HepG2 (cell line): ENCODE results near the gene SEBOX. TPM values are rescaled to one million over a fixed set of nuclear protein-coding genes. Genes with fewer than 3 reads are reported as not detected.

Experiments
- ADNP ChIP-seq: sonication (generic); formaldehyde crosslinking; IDR thresholded peaks from 2 replicates; pipeline ENCODE4 v1.4.0; 2020; ENCODE audit warnings: missing genetic modification reagents
- ARID2 ChIP-seq: sonication (generic); formaldehyde crosslinking; IDR thresholded peaks from 2 replicates; pipeline ENCODE4 v1.8.1; 2022; ENCODE audit warnings: mild to moderate bottlenecking, missing genetic modification reagents, borderline replicate concordance
- CHD4 ChIP-seq: fragments of 200-600 bp; sonication (generic); IDR thresholded peaks from 2 replicates; pipeline ENCODE4 v1.7.0; 2017; ENCODE audit warnings: mild to moderate bottlenecking, low read length, borderline replicate concordance
- ETV5 ChIP-seq: IDR thresholded peaks from 2 replicates; pipeline ENCODE4 v1.6.1; 2018; ENCODE audit warnings: missing biosample characterization, missing genetic modification reagents, inconsistent platforms, borderline replicate concordance
- HMGXB3 ChIP-seq: sonication (generic); formaldehyde crosslinking; IDR thresholded peaks from 2 replicates; pipeline ENCODE4 v1.4.0; 2020; ENCODE audit warnings: missing genetic modification reagents, borderline replicate concordance
- IKZF1 ChIP-seq: fragments of 450-650 bp; IDR thresholded peaks from 2 replicates; pipeline ENCODE4 v1.7.1; 2016
- NR1H2 ChIP-seq: sonication (generic); formaldehyde crosslinking; IDR thresholded peaks from 2 replicates; pipeline ENCODE4 v1.8.1; 2022; ENCODE audit warnings: low read depth, missing genetic modification reagents, borderline replicate concordance
- NR2F1 ChIP-seq, 2 experiments: fragments of 450-650 bp in 1 of 2; formaldehyde crosslinking in 1 of 2; IDR thresholded peaks; 2 replicates each; pipeline versions ENCODE4 v1.5.0 to v1.6.1; 2016 to 2020; ENCODE audit warnings: mild to moderate bottlenecking in 1 of 2, missing compliant biosample characterization in 1 of 2, missing genetic modification reagents in 1 of 2, moderate library complexity in 1 of 2
- RARA ChIP-seq: IDR thresholded peaks from 2 replicates; pipeline ENCODE4 v1.6.1; 2016; ENCODE audit warnings: missing genetic modification reagents, missing compliant biosample characterization
- RCOR2 ChIP-seq: IDR thresholded peaks from 2 replicates; pipeline ENCODE4 v1.6.1; 2016; ENCODE audit warnings: missing biosample characterization, missing genetic modification reagents
- RERE ChIP-seq: IDR thresholded peaks from 2 replicates; pipeline ENCODE4 v1.6.1; 2016; ENCODE audit warnings: low read depth, missing genetic modification reagents, missing compliant biosample characterization
- SMAD1 ChIP-seq: sonication (generic); formaldehyde crosslinking; IDR thresholded peaks from 2 replicates; pipeline ENCODE4 v1.4.0; 2020; ENCODE audit warnings: missing genetic modification reagents, low read depth, mild to moderate bottlenecking, borderline replicate concordance
- SNAI1 ChIP-seq: sonication (generic); formaldehyde crosslinking; IDR thresholded peaks from 2 replicates; pipeline ENCODE4 v1.5.0; 2020; ENCODE audit warnings: mild to moderate bottlenecking, missing genetic modification reagents, borderline replicate concordance
- SUZ12 ChIP-seq: fragments of 150-350 bp; IDR thresholded peaks from 2 replicates; pipeline ENCODE4 v1.6.1; 2014; ENCODE audit warnings: low read depth, low read length
- TAF1 ChIP-seq: sonication (generic); formaldehyde crosslinking; IDR thresholded peaks from 2 replicates; pipeline ENCODE4 v1.4.0; 2020; ENCODE audit warnings: missing genetic modification reagents
- TMF1 ChIP-seq: sonication (generic); formaldehyde crosslinking; IDR thresholded peaks from 2 replicates; pipeline ENCODE4 v1.8.1; 2022; ENCODE audit warnings: low read depth, missing genetic modification reagents
- TRIM24 ChIP-seq: sonication (generic); formaldehyde crosslinking; IDR thresholded peaks from 2 replicates; pipeline ENCODE4 v1.8.0; 2022; ENCODE audit warnings: mild to moderate bottlenecking, missing genetic modification reagents
- ZFP37 ChIP-seq: sonication (generic); formaldehyde crosslinking; IDR thresholded peaks from 2 replicates; pipeline ENCODE4 v1.4.0; 2020; ENCODE audit warnings: missing genetic modification reagents, borderline replicate concordance
- ZFYVE20 ChIP-seq: sonication (generic); formaldehyde crosslinking; IDR thresholded peaks from 2 replicates; pipeline ENCODE4 v1.8.0; 2023; ENCODE audit warnings: low read depth, mild to moderate bottlenecking, moderate library complexity, missing genetic modification reagents, borderline replicate concordance
- ZNF367 ChIP-seq: sonication (generic); formaldehyde crosslinking; IDR thresholded peaks from 2 replicates; pipeline ENCODE4 v1.4.0; 2020; ENCODE audit warnings: missing genetic modification reagents, borderline replicate concordance
- ZNF577 ChIP-seq: sonication (generic); formaldehyde crosslinking; IDR thresholded peaks from 2 replicates; pipeline ENCODE4 v1.4.0; 2020; ENCODE audit warnings: mild to moderate bottlenecking, low read depth, missing genetic modification reagents, borderline replicate concordance
- ZNF678 ChIP-seq: sonication (generic); formaldehyde crosslinking; IDR thresholded peaks from 2 replicates; pipeline ENCODE4 v1.4.0; 2020; ENCODE audit warnings: mild to moderate bottlenecking, missing genetic modification reagents
- polyA plus RNA-seq, 8 experiments: library from polyadenylated mRNA; depleted of rRNA in 3 of 8; stranded (reverse) in 7 of 8; unstranded in 1 of 8; fragments of >200 nt; fragmentation: Illumina TruSeq in 4 of 8; extraction: Trizol in 4 of 8; gene quantifications; 2 replicates each; pipeline versions ENCODE4 v1.2.1 to v1.2.3, GENCODE V29; 2011 to 2016; ENCODE audit warnings: low read depth in 4 of 8, missing spikeins in 1 of 8, mixed read lengths in 1 of 8; ENCODE audit not compliant: insufficient read depth in 1 of 8
- total RNA-seq, 5 experiments: library from RNA; depleted of rRNA; stranded (reverse); fragments of >200 nt; fragmentation: Illumina TruSeq; extraction: Trizol; gene quantifications; 2 replicates each; pipeline ENCODE4 v1.2.3, GENCODE V29; 2016; ENCODE audit warnings: low read depth in 1 of 5

Gene SEBOX
- total and polyA plus RNA-seq, 2 of the 13 experiments (the other 11 are each of a cell fraction or from before 2014, with no cell fraction given) = not detected

- TF ChIP-seq ZNF678 (CRISPR knock-in tag) = no peak
- TF ChIP-seq ZFP37 (CRISPR knock-in tag) = no peak
- no peak for TF ChIP-seq ZNF577 (CRISPR knock-in tag)
- no peak for TF ChIP-seq ARID2 (CRISPR knock-in tag)
- no peak for TF ChIP-seq NR1H2
- TF ChIP-seq ZFYVE20 = no peak
- TF ChIP-seq SUZ12 = no peak
- TF ChIP-seq HMGXB3 = peak; percentile 54; the same call in 1 of the 2 replicates
- no peak for TF ChIP-seq TRIM24
- TF ChIP-seq RCOR2 = no peak
- no peak for TF ChIP-seq CHD4
- no peak for TF ChIP-seq ZNF367
- no peak for TF ChIP-seq TAF1 (CRISPR knock-in tag)
- TF ChIP-seq RARA (CRISPR knock-in tag) = peak; percentile 67
- no peak for TF ChIP-seq IKZF1
- no peak for TF ChIP-seq RERE (CRISPR knock-in tag)
- no peak for TF ChIP-seq ADNP (CRISPR knock-in tag)
- no peak for TF ChIP-seq SNAI1 (CRISPR knock-in tag)
- TF ChIP-seq ETV5 (CRISPR knock-in tag) = peak; percentile 33; the same call in 1 of the 2 replicates
- no peak for TF ChIP-seq TMF1 (CRISPR knock-in tag)
- peak; percentile 25 to 45; a peak in 2 of 4 replicates for TF ChIP-seq NR2F1 (CRISPR knock-in tag; IDR thresholded peaks at IDR 0.05)
- TF ChIP-seq SMAD1 (CRISPR knock-in tag) = no peak
These were observed 18.2 kb downstream of the SEBOX start (continued) for GRCh38 chr17:28346746-28347246.
